CD4-positive, alpha-beta T cell treated with Interleukin-6 for 4 hours (primary cell): Measurements from ENCODE around the gene DAAM2.

Experiments used
- DNase-seq: peaks from one replicate; pipeline ENCODE4 v3.0.0-alpha.2; 2020; ENCODE audit warnings: mixed read lengths

Gene DAAM2

GRCh38 chr6:39820553-39820952 is 28.4 kb downstream of the DAAM2 start:
- no peak for DNase-seq

GRCh38 chr6:39821046-39821740 is 29.0 kb downstream of the DAAM2 start:
- no peak for DNase-seq

- no peak for DNase-seq
Observed at GRCh38 chr6:39821742-39822532, 29.8 kb downstream of the DAAM2 start.

- DNase-seq = no peak
Observed at GRCh38 chr6:39822846-39823815, 31.0 kb downstream of the DAAM2 start.

GRCh38 chr6:39824030-39824926 is 32.1 kb downstream of the DAAM2 start:
- no peak for DNase-seq

GRCh38 chr6:39829331-39829730 is 37.2 kb downstream of the DAAM2 start:
- no peak for DNase-seq

GRCh38 chr6:39830444-39830843 is 38.3 kb downstream of the DAAM2 start:
- no peak for DNase-seq

- DNase-seq = no peak
Observed at GRCh38 chr6:39831701-39832100, 39.5 kb downstream of the DAAM2 start.

- no peak for DNase-seq
Observed at GRCh38 chr6:39834278-39834677, 42.1 kb downstream of the DAAM2 start.

GRCh38 chr6:39834866-39835265 is 42.7 kb downstream of the DAAM2 start:
- DNase-seq = no peak

GRCh38 chr6:39835821-39836295 is 43.7 kb downstream of the DAAM2 start:
- no peak for DNase-seq

- DNase-seq = no peak
Observed at GRCh38 chr6:39836606-39837005, 44.4 kb downstream of the DAAM2 start.

GRCh38 chr6:39839445-39839844 is 47.3 kb downstream of the DAAM2 start:
- no peak for DNase-seq

- no peak for DNase-seq
Observed at GRCh38 chr6:39840781-39841180, 48.6 kb downstream of the DAAM2 start.

GRCh38 chr6:39841291-39841690 is 49.1 kb downstream of the DAAM2 start:
- no peak for DNase-seq

GRCh38 chr6:39841923-39842322 is 49.7 kb downstream of the DAAM2 start:
- no peak for DNase-seq

GRCh38 chr6:39843305-39844020 is 51.3 kb downstream of the DAAM2 start:
- no peak for DNase-seq

GRCh38 chr6:39844866-39845265 is 52.7 kb downstream of the DAAM2 start:
- no peak for DNase-seq

GRCh38 chr6:39847221-39847620 is 55.0 kb downstream of the DAAM2 start:
- DNase-seq = no peak

GRCh38 chr6:39848171-39848570 is 56.0 kb downstream of the DAAM2 start:
- no peak for DNase-seq

- no peak for DNase-seq
Observed at GRCh38 chr6:39849228-39849627, 57.1 kb downstream of the DAAM2 start.
